GM19452 (cell line): Measurements from ENCODE around the gene NOMO2.
"Not testable (repeated sequence)": the region's sequence is repeated elsewhere in the genome, so short reads cannot be mapped to it uniquely, and the experiment has no call there.

ENCODE experiments used
- ATAC-seq: cut with Tn5 transposase; IDR thresholded peaks from one replicate; pipeline ENCODE4 v1.9.1; 2021; ENCODE audit not compliant: unreplicated experiment

The NOMO2 gene

DNA sequence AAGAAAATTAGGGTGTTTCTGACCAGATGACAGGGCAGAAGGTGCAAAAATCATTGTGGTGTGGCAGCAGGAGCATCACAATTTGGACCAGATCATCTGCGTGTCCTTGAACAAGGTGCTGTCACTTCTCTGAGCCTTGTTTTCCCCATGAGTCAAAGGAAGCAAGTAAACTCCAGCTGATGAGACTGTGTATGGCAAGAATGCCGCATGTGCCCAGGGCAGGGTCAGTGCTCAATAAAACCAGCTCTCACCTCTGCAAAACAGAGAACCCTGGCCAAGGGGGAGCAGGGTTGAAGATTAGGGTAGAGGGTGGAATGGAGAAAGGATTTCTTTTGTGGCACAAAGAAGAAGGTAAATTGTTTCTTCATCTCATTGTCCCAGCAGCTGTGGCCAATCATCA lies 17.4 kb upstream of the NOMO2 start:
- not testable (repeated sequence) for ATAC-seq

DNA sequence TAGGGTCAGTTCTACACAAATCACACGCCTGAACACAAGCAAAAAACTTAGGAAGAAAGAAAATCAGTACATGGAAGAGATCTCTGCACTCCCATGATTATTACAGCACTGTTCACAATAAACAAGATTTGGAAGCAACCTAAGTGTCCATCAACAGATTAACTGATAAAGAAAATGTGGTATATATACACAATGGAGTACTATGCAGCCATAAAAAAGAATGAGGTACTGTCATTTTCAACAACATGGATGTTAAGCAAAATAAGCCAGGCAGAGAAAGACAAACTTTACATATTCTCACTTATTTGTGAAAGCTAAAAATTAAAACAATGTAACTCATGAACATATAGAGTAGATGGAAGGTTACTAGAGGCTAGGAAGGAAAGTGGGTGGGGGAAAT lies 16.0 kb upstream of the NOMO2 start:
- not testable (repeated sequence) for ATAC-seq

DNA sequence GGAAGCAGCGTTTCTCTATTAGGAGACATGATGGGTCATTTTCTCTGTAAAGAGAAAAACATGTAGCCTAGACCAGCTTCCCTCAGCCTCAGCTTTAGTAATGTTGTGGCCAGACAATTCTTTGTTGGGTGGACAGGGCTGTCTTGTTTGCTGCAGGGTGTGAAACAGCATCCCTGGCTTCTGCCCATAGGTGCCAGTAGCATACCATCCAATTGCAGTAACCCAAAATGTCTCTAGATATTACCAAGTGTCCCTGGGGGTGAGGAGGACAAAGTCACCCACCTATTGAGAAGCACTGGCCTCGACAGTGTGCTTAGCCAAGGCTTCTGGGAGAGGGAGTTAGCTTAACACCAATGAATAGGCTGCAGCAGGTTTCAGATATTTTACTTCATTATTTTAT lies 14.0 kb upstream of the NOMO2 start:
- ATAC-seq: not testable (repeated sequence)

DNA sequence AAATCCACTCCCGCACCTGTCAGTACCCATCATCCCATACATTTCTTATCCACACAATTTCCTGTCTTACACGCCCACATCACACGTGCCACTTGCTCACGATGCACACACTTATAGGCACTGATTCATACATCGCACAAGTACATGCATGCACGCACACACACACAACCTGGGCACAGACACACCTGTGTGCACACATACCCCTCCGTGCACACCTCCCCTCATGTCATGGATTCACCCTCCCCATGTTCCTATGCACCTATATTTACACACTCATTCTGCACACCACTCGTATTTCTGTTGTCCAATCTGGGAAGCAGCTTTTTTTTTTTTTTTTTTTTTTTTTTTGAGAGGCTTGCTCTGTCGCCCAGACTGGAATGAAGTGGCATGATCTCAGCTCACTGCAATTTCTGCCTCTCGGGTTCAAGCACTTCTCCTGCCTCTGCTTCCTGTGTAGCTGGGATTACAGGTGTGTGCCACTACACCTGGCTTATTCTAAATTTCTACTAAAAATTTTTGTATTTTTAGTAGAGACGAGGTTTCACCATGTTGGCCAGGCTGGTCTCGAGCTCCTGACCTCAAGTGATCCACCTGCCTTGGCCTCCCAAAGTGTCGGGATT lies 13.5 kb upstream of the NOMO2 start:
- ATAC-seq: not testable (repeated sequence)

DNA sequence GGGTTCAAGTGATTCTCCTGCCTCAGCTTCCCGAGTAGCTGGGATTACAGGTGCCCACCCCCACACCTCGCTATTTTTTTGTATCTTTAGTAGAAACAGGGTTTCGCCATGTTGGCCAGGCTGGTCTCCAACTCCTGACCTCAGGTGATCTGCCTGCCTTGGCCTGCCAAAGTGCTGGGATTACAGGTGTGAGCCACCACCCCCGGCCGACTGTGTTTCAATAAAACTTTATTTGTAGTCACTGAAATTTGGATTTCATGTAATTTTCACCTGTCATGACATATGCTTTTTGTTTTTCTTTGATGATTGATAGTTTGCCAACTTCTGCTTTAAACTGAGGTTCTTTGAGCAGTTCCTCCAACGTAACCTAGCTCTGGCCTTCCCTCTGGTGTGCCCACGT lies 12.0 kb upstream of the NOMO2 start:
- not testable (repeated sequence) for ATAC-seq

DNA sequence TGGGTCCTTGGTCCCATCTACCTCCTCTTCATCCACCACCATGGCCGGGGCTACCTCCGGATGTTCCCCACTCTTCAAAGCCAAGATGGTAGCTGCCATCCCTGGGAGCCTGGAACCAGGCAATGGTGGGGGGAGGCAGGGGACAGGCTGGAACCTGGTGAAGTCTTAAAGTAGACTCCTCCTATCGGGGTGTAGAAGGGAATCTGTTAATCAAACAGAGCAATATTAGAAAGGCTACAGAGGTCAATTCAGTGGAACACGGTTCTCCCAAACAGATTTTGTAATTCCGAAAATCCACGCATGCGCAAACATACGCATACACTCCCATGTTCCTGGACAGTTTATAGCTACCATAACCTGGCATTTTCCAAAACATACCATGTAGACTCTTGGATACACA lies 11.1 kb upstream of the NOMO2 start:
- ATAC-seq: not testable (repeated sequence)

DNA sequence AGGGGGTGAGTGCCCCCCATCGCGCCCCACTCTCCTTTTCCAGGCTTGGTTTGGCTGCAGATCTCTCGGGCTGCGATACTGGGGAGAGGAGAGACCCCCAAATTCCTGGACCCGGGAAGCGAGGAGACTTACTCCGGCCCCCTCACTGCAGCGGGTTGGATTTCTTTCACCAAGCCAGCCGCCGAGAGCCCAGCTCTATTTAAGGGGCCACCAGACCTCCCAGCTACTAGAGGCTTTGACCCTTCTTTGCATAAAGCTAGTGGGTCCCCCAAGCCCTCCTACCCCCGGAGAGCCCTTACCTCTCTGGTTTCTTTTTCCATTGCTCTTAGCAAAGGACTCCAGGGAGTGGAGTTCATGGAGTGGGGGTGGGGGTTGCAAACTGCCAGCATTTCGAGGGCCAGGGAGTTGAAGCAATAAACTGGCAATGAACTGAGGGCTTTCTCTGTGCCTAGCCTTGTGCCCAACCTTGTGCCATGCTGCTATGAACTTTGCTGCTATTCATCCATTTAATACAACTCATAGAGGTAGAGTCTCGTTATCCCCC lies 9.5 kb upstream of the NOMO2 start:
- not testable (repeated sequence) for ATAC-seq

DNA sequence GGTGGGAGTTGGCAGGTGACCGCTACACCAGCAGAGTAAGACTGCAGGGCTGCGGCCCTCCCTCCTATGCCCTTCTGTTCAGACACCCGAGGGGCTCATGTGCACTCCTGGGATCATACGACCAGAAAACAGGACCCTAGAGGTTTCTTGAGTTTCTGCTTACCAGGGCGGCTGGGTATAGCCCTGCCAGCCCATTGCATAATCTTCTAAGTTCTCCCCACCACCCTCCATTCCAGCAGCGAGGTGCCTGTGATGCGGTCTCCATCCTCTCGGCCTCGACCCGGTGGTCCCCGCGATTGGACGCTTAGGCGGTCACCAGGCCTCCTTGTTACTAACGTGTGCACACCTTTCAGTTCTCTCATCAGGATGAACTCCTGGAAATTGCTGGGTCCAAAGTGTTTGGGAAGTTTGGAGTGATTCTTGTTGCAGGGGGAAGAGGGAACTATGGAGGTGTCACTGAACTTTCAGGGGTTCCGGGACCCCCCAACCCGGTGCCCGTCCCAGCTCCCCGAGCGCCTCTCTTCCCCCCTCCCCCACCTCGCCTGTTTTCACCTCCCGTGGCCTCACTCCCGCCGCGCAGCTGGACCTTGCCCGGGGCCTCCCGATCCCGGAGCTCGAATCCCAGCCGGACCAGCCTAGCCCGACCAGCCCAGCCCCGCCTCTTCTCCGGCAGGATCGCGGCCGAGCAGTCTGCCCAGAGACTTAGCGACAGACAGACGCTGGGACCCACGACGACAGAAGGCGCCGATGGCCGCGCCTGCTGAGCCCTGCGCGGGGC lies 8.8 kb upstream of the NOMO2 start:
- ATAC-seq: not testable (repeated sequence)

DNA sequence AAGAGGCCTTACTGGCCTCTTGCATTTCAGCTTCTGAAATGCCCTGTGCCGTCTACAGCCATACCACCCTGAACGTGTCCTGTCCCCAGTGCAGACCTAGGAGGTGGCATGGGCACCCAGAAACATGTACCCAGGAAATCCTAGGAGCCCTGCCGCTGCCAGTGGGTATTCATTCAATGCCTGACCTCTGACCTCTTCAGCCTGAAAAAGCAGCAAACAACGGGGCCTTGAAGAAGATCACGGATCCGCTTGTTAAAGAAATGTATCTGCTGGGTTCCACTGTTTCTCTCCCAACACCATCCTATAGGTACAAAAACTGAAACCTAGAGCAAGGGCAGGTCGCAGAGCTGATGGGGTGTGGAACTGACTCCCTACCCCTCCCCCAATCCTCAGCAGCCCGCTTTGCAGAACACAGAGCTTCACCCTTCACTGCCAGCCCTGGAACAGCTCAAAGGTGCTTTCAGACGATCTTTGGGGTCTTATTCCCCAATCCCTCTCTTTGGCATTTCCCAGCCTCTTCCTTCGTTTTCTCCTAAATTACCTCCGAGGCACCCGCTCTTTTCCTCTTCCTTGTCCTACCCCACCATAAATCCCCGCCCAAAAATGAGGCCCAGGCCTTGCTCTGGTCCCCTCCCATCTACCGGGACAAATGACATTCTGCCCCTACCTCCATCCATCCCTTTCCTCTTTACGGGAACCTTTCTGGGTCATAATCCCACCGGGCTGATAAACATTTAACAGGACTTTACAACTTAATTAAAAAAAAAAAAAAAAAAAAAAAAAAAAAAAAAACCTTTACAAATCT lies 1.3 kb downstream of the NOMO2 start:
- ATAC-seq: not testable (repeated sequence)

DNA sequence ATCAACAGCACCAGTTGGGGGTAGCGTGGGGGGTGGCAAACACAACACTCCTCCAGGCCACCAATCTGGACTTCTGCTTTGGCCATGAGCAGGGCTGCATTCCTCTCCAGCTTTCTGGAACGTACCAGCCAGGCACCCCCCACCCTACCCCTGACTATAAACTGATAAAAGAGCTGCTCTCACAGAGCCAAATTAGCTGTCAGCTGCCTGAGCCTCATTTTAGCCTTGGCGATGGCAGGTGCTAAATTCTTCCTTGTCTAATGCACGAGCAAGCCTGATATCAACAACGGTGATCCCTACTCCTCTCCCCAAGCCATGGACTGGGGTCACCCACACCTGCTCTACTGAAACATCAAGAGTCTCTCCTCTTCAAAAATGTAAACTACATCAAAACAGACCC lies 8.2 kb downstream of the NOMO2 start:
- not testable (repeated sequence) for ATAC-seq

DNA sequence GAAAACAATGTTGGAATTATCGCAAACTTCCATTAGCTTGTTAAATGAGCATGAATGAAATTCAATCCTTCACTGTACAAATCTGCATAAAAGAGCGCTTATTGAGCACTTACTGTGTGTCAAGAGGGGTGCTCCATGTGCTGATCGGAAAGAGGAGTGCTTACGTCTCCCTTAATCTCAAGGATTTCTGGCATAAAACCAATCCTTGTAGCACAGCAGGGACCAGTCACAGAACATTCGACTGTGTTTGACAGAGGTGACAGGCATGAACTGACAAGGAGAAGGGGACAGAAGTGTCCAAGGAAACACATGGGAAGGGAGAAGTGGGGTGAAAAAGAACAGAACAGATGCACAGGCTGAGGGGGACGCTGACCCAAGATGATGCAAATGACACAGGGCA lies 14.5 kb downstream of the NOMO2 start:
- not testable (repeated sequence) for ATAC-seq

DNA sequence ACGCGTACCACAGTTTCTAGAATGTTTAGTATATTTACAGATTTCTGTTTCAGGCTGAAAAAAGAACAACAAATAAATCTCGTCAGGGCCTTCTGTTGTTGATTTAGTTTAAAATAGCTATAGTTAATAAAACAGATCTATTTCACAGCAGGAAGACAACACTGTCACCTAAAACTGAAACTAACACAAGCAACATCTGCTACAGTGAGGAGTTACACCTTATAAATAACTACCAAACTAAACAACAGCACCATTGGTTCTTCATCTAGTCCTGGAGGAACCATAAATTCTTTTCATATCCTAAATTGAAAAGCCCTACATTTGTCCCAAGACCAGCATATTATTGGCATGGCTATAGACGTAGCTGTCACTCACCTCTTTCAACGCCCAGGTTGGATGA lies 15.0 kb downstream of the NOMO2 start:
- not testable (repeated sequence) for ATAC-seq

DNA sequence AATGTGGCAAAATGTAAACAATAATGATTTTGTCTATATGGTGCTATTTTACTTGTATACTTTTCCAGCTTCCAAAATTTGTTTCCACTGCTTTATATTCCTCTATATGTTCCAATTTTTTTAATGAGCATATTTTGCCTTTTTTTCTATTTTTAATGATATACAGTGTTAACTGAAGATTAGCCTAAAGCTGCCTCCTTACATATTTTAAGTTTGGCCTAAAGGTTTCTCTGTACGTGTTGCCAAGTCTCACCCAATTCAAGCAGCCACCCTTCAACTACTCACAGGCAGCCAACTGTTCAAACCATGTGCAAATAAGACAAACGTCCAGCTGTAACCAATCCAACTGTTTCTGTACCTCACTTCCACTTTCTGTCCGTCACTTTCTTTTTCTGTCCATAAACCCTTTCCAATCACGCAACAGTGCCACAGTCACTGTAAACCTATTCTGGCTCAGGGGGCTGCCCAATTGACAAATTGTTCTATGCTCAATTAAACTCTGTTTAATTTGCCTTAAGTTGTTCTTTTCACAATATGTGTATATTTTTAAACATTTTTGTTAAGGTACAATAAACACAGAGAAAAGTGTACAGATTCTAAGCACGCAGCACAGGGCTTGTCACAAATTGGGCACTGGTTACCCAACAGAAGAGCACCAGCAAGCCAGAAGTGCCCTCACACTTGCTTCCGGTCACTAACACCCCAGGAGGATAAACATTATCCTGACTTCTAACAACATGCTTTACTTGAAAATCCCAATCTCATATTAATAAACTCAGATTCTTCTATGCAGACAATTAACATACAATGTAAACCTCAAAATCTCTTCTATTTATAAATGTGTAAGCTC lies 17.4 kb downstream of the NOMO2 start:
- not testable (repeated sequence) for ATAC-seq

DNA sequence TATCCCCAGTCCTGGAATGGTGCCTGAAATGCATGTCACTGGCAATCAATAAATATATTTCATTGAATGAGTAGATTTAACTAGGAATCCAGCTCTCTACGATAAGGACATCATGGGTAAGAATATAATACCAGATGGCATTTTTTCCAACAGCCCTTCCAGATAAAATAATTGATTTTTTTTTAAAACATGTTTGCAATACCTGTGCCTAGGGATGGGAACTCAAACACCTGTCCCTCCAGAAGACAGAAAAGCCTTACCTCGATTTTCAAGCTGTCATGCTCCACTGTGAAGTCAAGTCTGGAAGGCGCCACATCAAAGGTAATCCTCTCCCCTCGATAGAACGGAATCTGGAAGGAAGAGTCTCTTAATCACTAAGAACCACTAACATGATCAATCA lies 20.0 kb downstream of the NOMO2 start:
- ATAC-seq: not testable (repeated sequence)

DNA sequence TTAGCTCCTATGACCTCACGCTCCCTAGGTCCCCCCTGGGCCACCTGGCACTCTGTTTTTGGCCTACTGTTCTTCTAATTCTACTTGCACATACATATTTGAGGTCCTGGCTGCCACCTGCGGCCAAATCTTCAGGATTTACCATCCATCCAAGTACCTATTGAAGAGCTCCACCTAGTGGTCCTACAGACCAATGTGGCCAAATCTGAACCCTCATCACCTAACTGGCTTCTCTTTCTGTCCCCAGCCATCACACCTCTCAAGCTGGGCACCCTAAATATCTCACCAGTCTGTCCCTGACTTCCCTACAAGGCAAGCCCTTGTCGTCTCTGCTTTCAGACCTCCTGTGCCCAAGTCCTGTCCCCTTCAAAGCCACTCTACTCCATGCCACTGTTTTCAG lies 24.9 kb downstream of the NOMO2 start:
- not testable (repeated sequence) for ATAC-seq

DNA sequence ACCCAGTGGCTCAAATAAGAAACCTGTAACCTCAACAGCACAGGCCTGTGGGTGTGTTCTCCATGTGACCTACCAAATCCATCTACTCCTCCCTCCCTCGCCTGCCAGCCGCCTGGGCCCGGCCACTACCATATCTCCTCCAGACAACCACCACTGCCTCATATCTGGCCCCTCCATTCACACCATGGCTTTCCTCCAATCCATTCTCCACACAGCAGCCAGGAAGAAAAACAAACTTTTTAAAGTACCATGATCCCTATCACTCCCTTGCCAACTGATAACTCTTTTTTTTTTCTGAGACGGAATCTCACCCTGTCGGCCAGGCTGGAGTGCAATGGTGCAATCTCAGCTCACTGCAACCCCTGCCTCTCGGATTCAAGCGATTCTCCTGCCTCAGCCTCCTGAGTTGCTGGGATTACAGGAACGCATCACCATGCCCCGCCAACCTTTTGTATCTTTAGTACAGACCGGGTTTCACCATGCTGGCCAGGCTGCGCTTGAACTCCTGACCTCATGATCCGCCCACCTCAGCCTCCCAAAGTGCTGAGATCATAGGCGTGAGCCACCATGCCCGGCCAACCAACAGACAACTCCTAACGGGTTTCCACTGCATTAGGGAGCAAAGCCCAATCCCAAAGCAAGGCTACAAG lies 26.3 kb downstream of the NOMO2 start:
- not testable (repeated sequence) for ATAC-seq

DNA sequence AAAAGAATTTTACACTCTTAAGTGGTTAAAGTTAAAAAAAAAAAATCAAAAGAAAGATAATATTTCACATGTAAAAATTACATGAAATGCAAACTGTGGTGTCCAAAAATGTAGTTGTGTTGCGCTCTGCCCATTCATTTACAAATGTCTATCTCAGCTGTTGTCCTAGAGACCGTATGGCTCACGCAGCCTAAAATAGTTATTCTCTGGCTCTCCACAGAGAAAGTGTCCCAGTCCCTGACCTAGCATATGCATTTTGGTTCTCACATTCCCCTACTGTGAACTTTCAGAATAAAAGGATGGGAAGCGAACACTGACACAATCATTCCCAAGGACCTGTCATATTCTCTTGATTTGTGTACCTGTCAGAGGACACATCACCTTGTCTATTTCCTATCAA lies 27.6 kb downstream of the NOMO2 start:
- ATAC-seq: not testable (repeated sequence)

DNA sequence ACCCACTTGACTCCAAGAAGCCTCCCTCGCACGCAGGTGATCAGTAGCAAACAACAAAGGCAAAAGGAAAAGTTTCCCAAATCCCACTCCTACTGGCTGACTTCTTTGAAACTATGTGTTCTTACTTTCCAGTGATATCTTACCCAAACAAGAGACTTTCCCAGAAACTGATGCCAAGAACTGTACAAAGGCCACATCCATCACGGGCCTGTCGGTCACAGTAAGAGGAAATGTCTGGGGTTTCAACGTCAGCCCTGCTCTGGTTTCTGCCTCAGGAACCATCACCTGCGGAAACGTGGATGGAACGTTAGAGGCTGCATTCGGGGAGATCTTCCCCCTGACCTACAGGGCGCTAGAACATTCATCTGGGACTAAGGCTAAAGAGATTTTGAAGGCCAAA lies 30.6 kb downstream of the NOMO2 start:
- ATAC-seq: not testable (repeated sequence)

DNA sequence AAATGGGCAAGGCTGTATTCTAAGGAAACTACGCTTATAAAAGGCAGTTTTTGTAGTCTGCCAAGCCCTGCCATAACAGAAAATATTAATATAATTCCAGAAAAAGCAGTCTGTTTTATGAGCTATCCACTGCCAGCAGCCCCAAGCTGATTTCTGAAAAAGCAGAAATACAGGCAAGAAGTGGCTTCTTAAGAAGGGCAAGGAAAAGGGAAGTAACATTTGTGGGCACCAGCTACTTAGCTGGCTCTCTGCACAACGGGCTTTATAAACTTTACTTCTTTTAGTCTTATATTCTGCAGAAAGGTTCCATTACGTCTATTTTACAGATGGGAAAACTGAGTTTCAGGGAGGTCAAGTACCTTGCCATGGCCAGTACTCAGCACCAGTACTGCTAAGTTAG lies 31.6 kb downstream of the NOMO2 start:
- ATAC-seq: not testable (repeated sequence)

DNA sequence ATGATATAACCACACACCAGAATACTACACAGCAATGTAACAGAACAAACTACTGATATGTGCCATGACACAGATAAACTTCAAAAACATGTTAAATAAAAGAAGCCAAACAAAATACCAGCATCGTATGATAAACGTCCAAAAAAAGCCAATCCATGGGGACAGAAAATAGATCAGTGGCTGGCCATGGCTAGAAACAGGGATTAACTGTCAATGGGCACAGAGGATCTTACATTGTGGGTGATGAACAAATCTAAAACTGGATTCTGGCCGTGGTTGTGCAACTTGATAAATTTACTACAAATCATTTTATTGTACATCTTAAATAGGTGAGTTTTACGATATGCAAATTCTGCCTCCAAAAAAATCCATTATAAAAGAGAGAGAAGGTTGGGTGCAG lies 35.4 kb downstream of the NOMO2 start:
- not testable (repeated sequence) for ATAC-seq
